K562 (cell line): ENCODE data around the gene CEND1. TPM values are rescaled to one million over a fixed set of nuclear protein-coding genes. Genes with fewer than 3 reads are reported as not detected.

Experiments used
- CBX1 ChIP-seq: sonication (generic); IDR thresholded peaks from 2 replicates; pipeline ENCODE4 v1.6.1; 2016; ENCODE audit warnings: antibody characterized with exemption, low read depth, mild to moderate bottlenecking
- KDM1A ChIP-seq, 2 experiments: fragments of 450-650 bp; IDR thresholded peaks; 2 replicates each; pipeline ENCODE4 v1.6.1; 2016; ENCODE audit warnings: mild to moderate bottlenecking in 2 of 2
- KHSRP ChIP-seq: fragments of 450-650 bp; IDR thresholded peaks from 2 replicates; pipeline ENCODE4 v1.6.1; 2017
- L3MBTL2 ChIP-seq: fragments of 450-650 bp; IDR thresholded peaks from 2 replicates; pipeline ENCODE4 v1.6.1; 2016; ENCODE audit warnings: mild to moderate bottlenecking, moderate library complexity
- LARP7 ChIP-seq: fragments of 450-650 bp; IDR thresholded peaks from 2 replicates; pipeline ENCODE4 v1.6.1; 2016
- NCOA1 ChIP-seq: fragments of 450-650 bp; IDR thresholded peaks from 2 replicates; pipeline ENCODE4 v1.6.1; 2016; ENCODE audit warnings: low read depth
- PTTG1 ChIP-seq: fragments of 450-650 bp; IDR thresholded peaks from 2 replicates; pipeline ENCODE4 v1.6.1; 2016; ENCODE audit warnings: low read depth, mild to moderate bottlenecking, missing genetic modification characterization, missing compliant biosample characterization
- RBM39 ChIP-seq: fragments of 200-400 bp; formaldehyde crosslinking; optimal IDR thresholded peaks from 2 replicates; pipeline ENCODE3; 2018; ENCODE audit warnings: low read depth, low read length
- SPI1 ChIP-seq: IDR thresholded peaks from 2 replicates; pipeline ENCODE4 v1.6.1; 2011; ENCODE audit warnings: low read depth, low read length, control low read depth, borderline replicate concordance
- TAL1 ChIP-seq: fragments of 450-650 bp; IDR thresholded peaks from 2 replicates; pipeline ENCODE4 v1.6.1; 2016; ENCODE audit warnings: mild to moderate bottlenecking
- TARDBP ChIP-seq: fragments of 450-650 bp; IDR thresholded peaks from 2 replicates; pipeline ENCODE4 v1.6.1; 2016
- VEZF1 ChIP-seq: fragments of 200-800 bp; sonication (Bioruptor generic); IDR thresholded peaks from 2 replicates; pipeline ENCODE4 v1.6.1; 2017; ENCODE audit warnings: missing genetic modification characterization, missing compliant biosample characterization
- ZFPM2 ChIP-seq: fragments of 250-450 bp; sonication (Bioruptor Pico); IDR thresholded peaks from 2 replicates; pipeline ENCODE4 v1.5.1; 2022; ENCODE audit warnings: mild to moderate bottlenecking
- ZMIZ1 ChIP-seq, 2 experiments: fragments of 150-350 bp in 1 of 2; IDR thresholded peaks; 2 replicates each; pipeline ENCODE4 v1.6.1; 2012 to 2016; ENCODE audit warnings: low read depth in 2 of 2, low read length in 2 of 2, mild to moderate bottlenecking in 1 of 2, moderate library complexity in 1 of 2
- ZNF696 ChIP-seq: fragments of 250-450 bp; sonication (Bioruptor Pico); conservative IDR thresholded peaks from 2 replicates; pipeline ENCODE4 v1.4.0; 2020; ENCODE audit warnings: mild to moderate bottlenecking, moderate library complexity
- ZNF699 ChIP-seq: fragments of 250-450 bp; sonication (Bioruptor Pico); IDR thresholded peaks from 2 replicates; pipeline ENCODE4 v1.8.0; 2021; ENCODE audit warnings: mild to moderate bottlenecking, moderate library complexity; ENCODE audit not compliant: insufficient replicate concordance
- polyA plus RNA-seq, 8 experiments: library from polyadenylated mRNA; depleted of rRNA in 4 of 8; stranded (reverse) in 5 of 8; unstranded in 3 of 8; fragments of >200 nt; fragmentation: Nextera tagmentation in 2 of 8; fragmentation: Illumina TruSeq in 1 of 8; extraction: Ambion mirVana in 2 of 8; extraction: Trizol in 1 of 8; gene quantifications; 2 replicates each; pipeline versions ENCODE4 v1.2.1 to v1.2.3, GENCODE V29; 2011 to 2014; ENCODE audit warnings: inconsistent platforms in 1 of 8, missing spikeins in 1 of 8
- total RNA-seq, 7 experiments: library from RNA; depleted of rRNA in 6 of 7; stranded (reverse); fragments of >200 nt in 6 of 7; fragmentation: Illumina TruSeq in 2 of 7; extraction: Trizol in 2 of 7; gene quantifications; 2 replicates each; pipeline versions ENCODE4 v1.2.1 to v1.2.3, GENCODE V29; 2011 to 2021; ENCODE audit warnings: low replicate concordance in 1 of 7
- TF ChIP-seq, protein P1 (sequence below): fragments of 450-650 bp; IDR thresholded peaks from 2 replicates; pipeline ENCODE4 v1.6.1; 2016; ENCODE audit warnings: low read depth

The CEND1 gene
- total and polyA plus RNA-seq, 9 of the 15 experiments (the other 6 are each of a cell fraction or from before 2014, with no cell fraction given): 0.13 to 0.18 (median 0.16) TPM; not detected in 6

GRCh38 chr11:827146-827896 lies 37.4 kb upstream of the CEND1 start (continued):
- TF ChIP-seq ZMIZ1 (IDR thresholded peaks at IDR 0.05; ENCODE audit: low read depth in 2 of 2, low read length in 2 of 2) (no peak), TARDBP (0 out of 2 replicates have a peak, but pooled peaks have one; percentile 14), ZFPM2 (CRISPR knock-in tag) (no peak), SPI1 (no peak), LARP7 (no peak), RBM39 (no peak), VEZF1 (CRISPR knock-in tag) (peak; percentile 76), CBX1 (no peak; the same call in 1 of the 2 replicates), TAL1 (no peak), PTTG1 (tag) (no peak), KHSRP (no peak), KDM1A (IDR thresholded peaks at IDR 0.05) (no peak), ZNF699 (no peak), NCOA1 (no peak), ZNF696 (CRISPR knock-in tag) (no peak), L3MBTL2 (peak; percentile 83)
- TF ChIP-seq, protein P1, sequence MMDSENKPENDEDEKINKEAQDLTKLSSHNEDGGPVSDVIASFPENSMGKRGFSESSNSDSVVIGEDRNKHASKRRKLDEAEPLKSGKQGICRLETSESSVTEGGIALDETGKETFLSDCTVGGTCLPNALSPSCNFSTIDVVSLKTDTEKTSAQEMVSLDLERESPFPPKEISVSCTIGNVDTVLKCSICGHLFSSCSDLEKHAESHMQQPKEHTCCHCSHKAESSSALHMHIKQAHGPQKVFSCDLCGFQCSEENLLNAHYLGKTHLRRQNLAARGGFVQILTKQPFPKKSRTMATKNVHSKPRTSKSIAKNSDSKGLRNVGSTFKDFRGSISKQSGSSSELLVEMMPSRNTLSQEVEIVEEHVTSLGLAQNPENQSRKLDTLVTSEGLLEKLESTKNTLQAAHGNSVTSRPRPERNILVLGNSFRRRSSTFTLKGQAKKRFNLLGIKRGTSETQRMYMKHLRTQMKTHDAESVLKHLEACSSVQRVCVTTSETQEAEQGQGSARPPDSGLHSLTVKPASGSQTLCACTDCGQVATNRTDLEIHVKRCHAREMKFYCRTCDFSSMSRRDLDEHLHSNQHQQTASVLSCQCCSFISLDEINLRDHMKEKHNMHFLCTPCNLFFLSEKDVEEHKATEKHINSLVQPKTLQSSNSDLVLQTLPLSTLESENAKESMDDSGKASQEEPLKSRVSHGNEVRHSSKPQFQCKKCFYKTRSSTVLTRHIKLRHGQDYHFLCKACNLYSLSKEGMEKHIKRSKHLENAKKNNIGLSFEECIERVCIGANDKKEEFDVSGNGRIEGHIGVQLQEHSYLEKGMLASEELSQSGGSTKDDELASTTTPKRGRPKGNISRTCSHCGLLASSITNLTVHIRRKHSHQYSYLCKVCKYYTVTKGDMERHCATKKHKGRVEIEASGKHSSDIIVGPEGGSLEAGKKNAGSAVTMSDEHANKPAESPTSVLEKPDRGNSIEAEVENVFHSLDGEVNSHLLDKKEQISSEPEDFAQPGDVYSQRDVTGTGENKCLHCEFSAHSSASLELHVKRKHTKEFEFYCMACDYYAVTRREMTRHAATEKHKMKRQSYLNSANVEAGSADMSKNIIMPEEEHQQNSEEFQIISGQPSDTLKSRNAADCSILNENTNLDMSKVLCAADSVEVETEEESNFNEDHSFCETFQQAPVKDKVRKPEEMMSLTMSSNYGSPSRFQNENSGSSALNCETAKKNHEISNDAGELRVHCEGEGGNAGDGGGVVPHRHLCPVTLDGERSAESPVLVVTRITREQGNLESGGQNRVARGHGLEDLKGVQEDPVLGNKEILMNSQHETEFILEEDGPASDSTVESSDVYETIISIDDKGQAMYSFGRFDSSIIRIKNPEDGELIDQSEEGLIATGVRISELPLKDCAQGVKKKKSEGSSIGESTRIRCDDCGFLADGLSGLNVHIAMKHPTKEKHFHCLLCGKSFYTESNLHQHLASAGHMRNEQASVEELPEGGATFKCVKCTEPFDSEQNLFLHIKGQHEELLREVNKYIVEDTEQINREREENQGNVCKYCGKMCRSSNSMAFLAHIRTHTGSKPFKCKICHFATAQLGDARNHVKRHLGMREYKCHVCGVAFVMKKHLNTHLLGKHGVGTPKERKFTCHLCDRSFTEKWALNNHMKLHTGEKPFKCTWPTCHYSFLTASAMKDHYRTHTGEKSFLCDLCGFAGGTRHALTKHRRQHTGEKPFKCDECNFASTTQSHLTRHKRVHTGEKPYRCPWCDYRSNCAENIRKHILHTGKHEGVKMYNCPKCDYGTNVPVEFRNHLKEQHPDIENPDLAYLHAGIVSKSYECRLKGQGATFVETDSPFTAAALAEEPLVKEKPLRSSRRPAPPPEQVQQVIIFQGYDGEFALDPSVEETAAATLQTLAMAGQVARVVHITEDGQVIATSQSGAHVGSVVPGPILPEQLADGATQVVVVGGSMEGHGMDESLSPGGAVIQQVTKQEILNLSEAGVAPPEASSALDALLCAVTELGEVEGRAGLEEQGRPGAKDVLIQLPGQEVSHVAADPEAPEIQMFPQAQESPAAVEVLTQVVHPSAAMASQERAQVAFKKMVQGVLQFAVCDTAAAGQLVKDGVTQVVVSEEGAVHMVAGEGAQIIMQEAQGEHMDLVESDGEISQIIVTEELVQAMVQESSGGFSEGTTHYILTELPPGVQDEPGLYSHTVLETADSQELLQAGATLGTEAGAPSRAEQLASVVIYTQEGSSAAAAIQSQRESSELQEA: no peak
